RKO (cell line): Measurements from ENCODE around the gene TBC1D14.
A peak's percentile ranks its signal among the peaks of the same experiment; 100 is the strongest.
"Not testable (repeated sequence)": the region's sequence is repeated elsewhere in the genome, so short reads cannot be mapped to it uniquely, and the experiment has no call there.

ENCODE experiments used
- DNase-seq: peaks from one replicate; pipeline ENCODE4 v3.0.0-alpha.2; 2016; ENCODE audit warnings: low spot score

Gene TBC1D14

DNA sequence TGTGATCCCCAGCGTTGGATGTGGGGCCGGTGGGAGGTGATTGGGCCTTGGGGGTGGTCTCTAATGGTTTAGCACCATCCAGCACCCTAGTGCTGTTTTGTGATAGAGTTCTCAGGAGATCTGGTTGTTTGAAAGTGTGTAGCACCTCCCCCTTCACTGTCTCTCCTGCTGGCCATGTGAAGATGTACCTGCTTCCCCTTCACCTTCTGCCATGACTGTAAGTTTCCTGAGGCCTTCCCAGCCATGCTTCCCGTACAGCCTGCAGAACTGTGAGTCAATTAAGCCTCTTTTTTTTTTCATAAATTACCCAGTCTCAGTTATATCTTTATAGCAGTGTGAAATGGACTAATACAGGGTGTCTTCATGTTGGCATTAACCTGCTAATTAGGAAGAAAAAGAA is 19.3 kb upstream of the TBC1D14 start:
- no peak for DNase-seq

DNA sequence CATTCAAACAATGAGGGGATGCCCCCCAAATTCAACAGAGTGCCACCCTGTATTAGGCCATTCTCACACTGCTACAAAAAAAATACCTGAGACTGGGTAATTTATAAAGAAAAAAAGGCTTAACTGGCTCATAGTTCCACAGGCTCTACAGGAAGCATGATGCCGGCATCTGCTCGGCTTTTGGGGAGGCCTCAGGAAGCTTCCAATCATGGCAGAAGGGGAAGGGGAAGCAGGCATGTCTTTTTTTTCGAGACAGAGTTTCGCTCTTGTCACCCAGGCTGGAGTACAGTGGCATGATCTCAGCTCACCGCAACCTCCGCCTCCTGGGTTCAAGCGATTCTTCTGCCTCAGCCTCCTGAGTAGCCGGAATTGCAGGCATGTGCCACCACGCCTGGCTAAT is 18.7 kb upstream of the TBC1D14 start:
- not testable (repeated sequence) for DNase-seq

DNA sequence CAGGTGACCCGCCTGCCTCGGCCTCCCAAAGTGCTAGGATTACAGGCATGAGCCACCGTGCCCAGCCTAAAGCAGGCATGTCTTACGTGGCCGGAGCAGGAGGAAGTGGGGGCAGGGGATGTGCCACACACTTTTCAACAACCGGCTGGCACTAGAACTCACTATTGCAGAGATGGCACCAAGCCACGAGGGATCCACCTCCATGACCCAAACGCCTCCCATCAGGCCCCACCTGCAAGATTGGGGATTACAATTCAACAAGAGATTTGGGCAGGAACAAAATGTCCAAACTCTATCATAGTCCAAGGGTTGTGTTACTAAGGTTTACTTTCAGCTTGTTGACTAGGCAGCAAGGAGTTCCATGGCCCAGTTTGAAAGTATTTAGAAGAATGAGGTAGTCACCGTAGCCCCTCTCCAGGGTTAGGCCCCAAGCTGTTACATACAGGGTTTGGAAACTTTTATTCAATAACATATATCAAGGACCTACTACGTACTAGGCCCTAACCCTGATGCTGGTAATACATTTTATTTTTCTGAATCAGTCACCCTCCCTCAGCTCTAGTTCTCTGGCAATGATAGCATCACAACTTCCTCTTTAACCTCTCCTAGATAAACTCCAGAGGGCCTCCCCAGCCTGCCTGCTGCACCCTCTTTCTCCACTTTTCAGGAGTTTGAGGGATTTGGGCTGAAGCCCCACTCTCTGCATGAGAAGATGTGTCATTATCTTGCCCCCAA is 18.0 kb upstream of the TBC1D14 start:
- no peak for DNase-seq

GRCh38 chr4:6892190-6892908 is 17.3 kb upstream of the TBC1D14 start:
- DNase-seq = no peak

DNA sequence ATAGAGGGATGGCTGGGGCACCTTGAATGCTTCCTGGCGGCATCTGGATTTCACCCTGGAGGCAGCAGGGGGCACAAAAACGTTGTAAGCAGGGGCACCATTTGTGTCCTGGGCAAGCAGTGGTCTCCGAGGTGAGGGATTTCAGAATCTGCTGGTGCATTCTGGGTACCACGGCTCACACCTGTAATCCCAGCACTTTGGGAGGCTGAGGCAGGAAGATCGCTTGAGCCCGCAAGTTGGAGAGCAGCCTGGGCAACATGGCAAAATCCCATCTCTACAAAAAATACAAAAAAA is 16.8 kb upstream of the TBC1D14 start:
- DNase-seq = no peak

- DNase-seq = no peak
Observed at GRCh38 chr4:6893449-6894085, 16.1 kb upstream of the TBC1D14 start.

DNA sequence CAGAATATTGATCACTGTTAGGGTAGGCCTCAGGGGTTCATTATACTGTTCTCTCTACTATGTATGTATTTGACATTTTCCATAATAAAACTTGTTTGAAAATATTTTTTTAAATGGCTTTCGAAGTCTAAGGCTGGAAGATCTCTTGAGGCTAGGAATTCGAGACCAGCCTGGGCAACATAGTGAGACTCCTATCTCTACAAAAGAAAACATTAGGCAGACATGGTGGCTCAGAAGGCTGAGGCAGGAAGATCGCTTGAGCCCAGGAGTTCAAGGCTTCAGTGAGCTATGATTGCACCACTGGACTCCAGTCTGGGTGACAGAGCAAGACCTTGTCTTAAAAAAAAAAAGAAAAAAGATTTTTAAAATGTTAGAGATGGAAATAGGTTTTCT is 15.5 kb upstream of the TBC1D14 start:
- no peak for DNase-seq

- DNase-seq = no peak
Observed at GRCh38 chr4:6894528-6895498, 14.8 kb upstream of the TBC1D14 start.

DNA sequence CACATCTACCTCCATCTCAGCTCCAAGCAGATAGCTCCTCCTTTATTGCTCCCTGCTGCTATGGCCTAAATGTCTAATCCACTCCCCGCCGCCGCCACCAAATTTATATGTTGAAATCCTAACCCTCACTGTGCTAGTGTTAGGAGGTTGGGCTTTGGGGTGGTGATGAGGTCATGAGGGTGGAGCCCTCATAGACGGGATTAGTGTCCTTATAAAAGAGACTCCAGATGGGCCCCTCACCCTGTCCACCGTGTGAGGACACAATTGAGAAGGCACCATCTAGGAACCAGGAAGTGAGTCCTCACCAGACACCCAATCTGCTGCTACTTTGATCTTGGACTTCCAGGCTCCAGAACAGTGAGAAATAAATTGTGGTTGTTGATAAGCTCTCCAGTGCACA is 13.6 kb upstream of the TBC1D14 start:
- no peak for DNase-seq

GRCh38 chr4:6898763-6899162 is 10.9 kb upstream of the TBC1D14 start:
- no peak for DNase-seq

DNA sequence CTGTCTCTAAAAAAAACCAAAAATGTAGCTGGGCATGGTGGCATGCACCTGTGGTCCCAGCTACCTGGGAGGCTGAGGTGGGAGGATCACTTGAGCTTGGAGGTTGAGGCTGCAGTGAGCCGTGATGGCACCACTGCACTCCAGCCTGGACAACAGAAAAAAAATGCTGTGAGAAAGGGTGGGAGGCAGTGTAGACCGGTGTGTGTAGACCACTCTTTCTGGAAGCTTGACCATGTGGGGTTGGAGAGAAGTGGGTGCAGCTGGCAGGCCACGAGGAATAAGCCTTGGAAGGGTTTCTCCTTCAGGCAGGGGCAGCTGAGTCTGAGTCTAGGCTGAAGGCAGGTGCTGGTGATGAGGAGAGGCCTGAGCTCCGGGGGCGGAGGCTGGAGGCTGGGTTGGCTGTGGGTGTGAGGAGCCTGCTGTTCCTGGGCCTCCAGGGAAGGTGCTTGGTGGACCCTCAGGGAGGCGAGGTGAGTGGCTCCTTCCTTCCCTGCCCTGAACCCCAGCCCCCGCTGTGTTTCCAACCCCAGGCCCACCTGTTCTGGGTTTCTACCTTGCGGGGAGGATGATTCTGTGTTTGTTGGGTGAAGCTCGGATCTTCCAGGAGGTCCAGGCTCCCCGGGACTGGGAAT is 9.3 kb upstream of the TBC1D14 start:
- no peak for DNase-seq

GRCh38 chr4:6900956-6901355 is 8.7 kb upstream of the TBC1D14 start:
- no peak for DNase-seq

DNA sequence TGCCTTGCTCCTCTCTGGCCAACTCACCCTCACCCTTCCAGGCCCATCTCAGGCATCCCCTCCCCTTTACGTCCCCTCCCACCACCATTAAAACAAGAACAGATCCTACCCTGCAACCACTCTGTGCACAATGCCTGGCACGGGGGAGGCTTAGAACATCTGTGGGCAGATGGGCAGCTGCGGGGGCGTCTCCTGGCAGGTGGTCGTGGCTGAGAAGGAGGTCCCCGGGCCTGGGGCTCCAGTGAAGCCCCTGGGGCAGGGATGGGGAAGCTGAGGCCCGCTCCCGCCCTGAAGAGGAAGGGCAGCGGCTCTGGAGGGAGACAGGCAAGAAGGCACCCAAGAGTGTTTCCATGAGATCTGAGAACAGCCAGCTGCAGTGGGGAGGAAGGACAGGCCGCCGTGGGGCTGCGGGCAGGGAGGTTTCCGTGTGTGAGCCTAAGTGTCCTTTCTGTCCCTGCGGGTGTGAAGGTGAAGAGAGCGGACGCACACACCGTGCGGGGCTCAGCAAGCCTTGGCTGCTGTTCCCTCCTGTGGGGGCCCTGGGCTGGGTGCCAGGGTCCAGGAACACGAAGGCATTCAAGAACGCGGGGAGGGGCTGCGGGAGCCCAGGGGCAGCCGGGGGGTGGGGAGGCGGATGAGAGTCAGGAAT is 7.8 kb upstream of the TBC1D14 start:
- no peak for DNase-seq

- DNase-seq = no peak
Observed at GRCh38 chr4:6902318-6903042, 7.1 kb upstream of the TBC1D14 start.

- no peak for DNase-seq
Observed at GRCh38 chr4:6905516-6906445, 3.8 kb upstream of the TBC1D14 start.

DNA sequence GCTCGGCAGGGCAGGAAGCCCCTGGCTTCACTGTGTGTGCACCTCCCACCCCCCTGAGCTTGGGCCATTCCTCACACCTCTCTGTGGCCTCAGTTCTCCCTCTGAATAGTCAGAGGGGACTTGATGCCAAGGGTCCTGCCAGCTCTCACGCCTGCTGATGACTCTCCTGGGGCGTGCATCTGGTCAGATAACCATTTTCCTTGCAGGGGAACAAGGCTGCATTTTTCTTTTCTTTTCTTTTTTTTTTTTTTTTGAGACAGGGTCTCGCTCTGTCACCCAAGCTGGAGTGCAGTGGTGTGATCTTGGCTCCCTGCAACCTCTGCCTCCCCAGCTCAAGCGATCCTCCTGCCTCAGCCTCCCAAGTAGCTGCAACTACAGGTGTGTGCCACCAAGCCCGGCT is 3.1 kb upstream of the TBC1D14 start:
- not testable (repeated sequence) for DNase-seq

- DNase-seq = no peak
Observed at GRCh38 chr4:6907658-6908191, 1.9 kb upstream of the TBC1D14 start.

- DNase-seq = no peak
Observed at GRCh38 chr4:6908432-6909112, 1.1 kb upstream of the TBC1D14 start.

DNA sequence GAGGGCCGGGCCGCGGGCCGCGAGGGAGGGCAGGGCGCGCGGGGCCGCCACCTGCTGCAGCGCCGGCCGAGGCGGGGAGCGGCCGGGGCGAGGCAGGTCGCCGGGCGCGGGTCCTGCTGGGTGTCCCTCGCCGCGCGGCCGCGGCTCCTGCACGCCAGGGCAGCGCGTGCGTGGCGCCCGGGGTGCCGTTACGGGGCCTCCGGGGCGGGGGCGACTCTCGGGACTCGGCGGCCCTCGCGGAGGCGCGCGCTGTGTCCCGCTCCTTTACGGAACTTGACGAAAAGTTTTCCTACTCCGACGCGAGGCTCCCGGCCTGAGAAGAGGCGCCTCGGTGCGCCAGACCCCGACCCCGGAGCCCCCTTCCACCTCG is 329 bp downstream of the TBC1D14 start:
- DNase-seq = peak; percentile 42
